A549 (cell line): ENCODE measurements around the gene QRICH2. TPM values are rescaled to one million over a fixed set of nuclear protein-coding genes. Genes with fewer than 3 reads are reported as not detected.

ENCODE experiments used
- ATAC-seq, 2 experiments: fragments of 200-7000 bp in 1 of 2; fragments of >200 bp in 1 of 2; cut with Nextera tagmentation in 1 of 2; cut with Tn5 transposase in 1 of 2; 3 replicates each; pipeline versions ENCODE4 v1.8.0 to v1.9.1; 2018 to 2020; ENCODE audit warnings: mild to moderate bottlenecking in 1 of 2, moderate library complexity in 1 of 2
- CTCF ChIA-PET: fragments of 300-600 bp; sonication (Branson Sonifier 250); formaldehyde crosslinking; extraction: SDS; loops from one replicate; lab custom pipeline; 2021; ENCODE audit warnings: antibody characterized with exemption, inconsistent platforms; lab: Yijun Ruan, JAX
- POLR2A ChIA-PET: fragments of 350-600 bp; formaldehyde crosslinking; extraction: SDS; loops from one replicate; lab custom pipeline; 2021; ENCODE audit warnings: antibody characterized with exemption, inconsistent platforms; lab: Yijun Ruan, JAX
- DNase-seq, 2 experiments: peaks; one replicate each; pipeline versions ENCODE4 v3.0.0 to v3.0.0-alpha.2; 2011 to 2016; ENCODE audit warnings: low read depth in 1 of 2, low spot score in 1 of 2
- FAIRE-seq: peaks from 2 replicates; lab custom pipeline; 2011; peaks lifted over from hg19 to GRCh38; lab: Jason Lieb, UNC
- H3K27ac ChIP-seq, 2 experiments: fragments of >200 bp; sonication (Bioruptor Twin); formaldehyde crosslinking; 3 replicates each; pipeline ENCODE4 v1.5.1; 2016 to 2017
- H3K4me1 ChIP-seq: fragments of >200 bp; sonication (Bioruptor Twin); formaldehyde crosslinking; 3 replicates; pipeline ENCODE4 v1.6.1; 2016
- H3K4me2 ChIP-seq: fragments of >200 bp; sonication (Bioruptor Twin); formaldehyde crosslinking; 3 replicates; pipeline ENCODE4 v1.6.1; 2016
- H3K4me3 ChIP-seq: fragments of >200 bp; sonication (Bioruptor Twin); formaldehyde crosslinking; 3 replicates; pipeline ENCODE4 v1.5.1; 2016
- H3K9me3 ChIP-seq: fragments of >200 bp; sonication (Bioruptor Twin); formaldehyde crosslinking; 3 replicates; pipeline ENCODE4 v1.6.1; 2016
- ATOH8 ChIP-seq: fragments of 250-450 bp; sonication (Bioruptor Pico); IDR thresholded peaks from 2 replicates; pipeline ENCODE4 v1.5.0; 2020; ENCODE audit warnings: low read depth, mild to moderate bottlenecking, moderate library complexity
- CBX8 ChIP-seq: fragments of 200-600 bp; sonication (generic); IDR thresholded peaks from 2 replicates; pipeline ENCODE4 v1.6.1; 2016
- CEBPB ChIP-seq, 2 experiments: fragments of >200 bp in 1 of 2; sonication (Bioruptor Twin) in 1 of 2; formaldehyde crosslinking in 1 of 2; IDR thresholded peaks; 2 replicates each; pipeline ENCODE4 v1.6.1; 2012 to 2016
- EHMT2 ChIP-seq: fragments of 200-600 bp; sonication (generic); IDR thresholded peaks from 2 replicates; pipeline ENCODE4 v1.6.1; 2016; ENCODE audit warnings: antibody characterized with exemption, low read depth, mild to moderate bottlenecking, moderate library complexity
- FOSL2 ChIP-seq, 2 experiments: fragments of 450-650 bp in 1 of 2; fragments of >200 bp in 1 of 2; sonication (Bioruptor Twin) in 1 of 2; formaldehyde crosslinking; IDR thresholded peaks; 2 replicates each; pipeline versions ENCODE4 v1.5.0 to v1.6.1; 2016 to 2020; ENCODE audit warnings: mild to moderate bottlenecking in 1 of 2, moderate library complexity in 1 of 2
- FOXS1 ChIP-seq: fragments of 250-450 bp; sonication (Bioruptor Pico); IDR thresholded peaks from 2 replicates; pipeline ENCODE4 v1.5.0; 2020; ENCODE audit warnings: mild to moderate bottlenecking, moderate library complexity
- GATA3 ChIP-seq: IDR thresholded peaks from 2 replicates; pipeline ENCODE4 v1.6.1; 2012; ENCODE audit warnings: borderline replicate concordance
- HDAC2 ChIP-seq: fragments of 200-600 bp; sonication (generic); IDR thresholded peaks from 2 replicates; pipeline ENCODE4 v1.6.1; 2016
- HMGXB4 ChIP-seq: fragments of 250-450 bp; sonication (Bioruptor Pico); IDR thresholded peaks from 2 replicates; pipeline ENCODE4 v1.5.0; 2021; ENCODE audit warnings: mild to moderate bottlenecking, moderate library complexity, borderline replicate concordance
- HOXB5 ChIP-seq: fragments of 250-450 bp; sonication (Bioruptor Pico); IDR thresholded peaks from 2 replicates; pipeline ENCODE4 v1.5.0; 2020; ENCODE audit warnings: mild to moderate bottlenecking, moderate library complexity
- JUN ChIP-seq, 2 experiments: fragments of >200 bp; sonication (Bioruptor Twin); formaldehyde crosslinking; IDR thresholded peaks; 2 replicates in 1 of 2; 3 replicates in 1 of 2; pipeline ENCODE4 v1.6.1; 2016 to 2017
- KDM5A ChIP-seq: fragments of 200-600 bp; sonication (generic); IDR thresholded peaks from 2 replicates; pipeline ENCODE4 v1.6.1; 2016; ENCODE audit warnings: antibody characterized with exemption, mild to moderate bottlenecking
- MAFK ChIP-seq: fragments of 450-650 bp; IDR thresholded peaks from 2 replicates; pipeline ENCODE4 v1.6.1; 2014; ENCODE audit not compliant: partially characterized antibody
- MAZ ChIP-seq: fragments of 150-350 bp; IDR thresholded peaks from 2 replicates; pipeline ENCODE4 v1.6.1; 2014; ENCODE audit warnings: antibody characterized with exemption, low read depth, low read length, borderline replicate concordance
- NFE2L2 ChIP-seq: fragments of 150-350 bp; conservative IDR thresholded peaks from 2 replicates; pipeline ENCODE4 v1.6.1; 2014; ENCODE audit warnings: low read length
- NR3C1 ChIP-seq: fragments of >200 bp; sonication (Bioruptor Twin); formaldehyde crosslinking; IDR thresholded peaks from 3 replicates; pipeline ENCODE4 v1.6.1; 2017
- POLR2A ChIP-seq: IDR thresholded peaks from 2 replicates; pipeline ENCODE4 v1.6.1; 2012; ENCODE audit warnings: mild to moderate bottlenecking, low read length
- RCOR1 ChIP-seq: fragments of 150-350 bp; IDR thresholded peaks from 2 replicates; pipeline ENCODE4 v1.6.1; 2014; ENCODE audit warnings: antibody characterized with exemption, low read length, low read depth
- TFCP2L1 ChIP-seq: fragments of 250-450 bp; sonication (Bioruptor Pico); IDR thresholded peaks from 2 replicates; pipeline ENCODE4 v1.5.0; 2021; ENCODE audit warnings: mild to moderate bottlenecking
- USF2 ChIP-seq: fragments of 450-650 bp; IDR thresholded peaks from 2 replicates; pipeline ENCODE4 v1.6.1; 2014; ENCODE audit warnings: antibody characterized with exemption
- ZNF302 ChIP-seq: fragments of 250-450 bp; sonication (Bioruptor Pico); IDR thresholded peaks from 2 replicates; pipeline ENCODE4 v1.9.0; 2021; ENCODE audit warnings: inconsistent platforms, mild to moderate bottlenecking, moderate library complexity
- WGBS: methylation state at CpG from one replicate; pipeline ENCODE4 v1.1.6; 2017; ENCODE audit errors: missing lambda C conversion rate; 5-methylcytosine and 5-hydroxymethylcytosine counted together
- polyA plus RNA-seq, 4 experiments: library from polyadenylated mRNA; depleted of rRNA in 3 of 4; stranded (reverse); fragments of >200 nt; fragmentation: RNase III in 1 of 4; extraction: RNeasy Plus Mini Kit Qiagen cat#74134 plus additional on column Dnase treatment in 1 of 4; gene quantifications; 2 replicates in 3 of 4; 3 replicates in 1 of 4; pipeline ENCODE4 v1.2.3, GENCODE V29; 2011 to 2017

The QRICH2 gene
- polyA plus RNA-seq, 2 of the 4 experiments (the other 2 are of a cell fraction) = 0.57 to 0.88 TPM

GRCh38 chr17:76238847-76239537 lies 69.1 kb downstream of the QRICH2 start:
- POLR2A ChIA-PET = interaction anchor here (0.6 to 1.3 kb wide), 3 partner anchors 13 to 639 kb away, joined by 3 to 6 read pairs (median 4); partner anchors contain the start of gene MRPL38
- 79% methylated on average over 11 of the region's 11 CpGs for WGBS
- no peak for FAIRE-seq
- Histone ChIP-seq H3K4me2 (peak overlapping the region; percentile 81), H3K4me1 (peaks cover 32% of the 10 kb centered on the region), H3K9me3 (no peaks in the 10 kb centered on the region)
- no peak for TF ChIP-seq ATOH8
- TF ChIP-seq POLR2A = no peak
- TF ChIP-seq FOXS1 (CRISPR knock-in tag) = no peak
- TF ChIP-seq EHMT2 = no peak
- TF ChIP-seq HMGXB4 (CRISPR knock-in tag) = no peak
- TF ChIP-seq KDM5A = no peak
- TF ChIP-seq GATA3 = no peak
- no peak for TF ChIP-seq ZNF302 (CRISPR knock-in tag)
- TF ChIP-seq JUN (IDR thresholded peaks at IDR 0.05) = no peak
- no peak for TF ChIP-seq HOXB5
- TF ChIP-seq, all 56 proteins: peak for 0
- DNase-seq = no peak
- CTCF ChIA-PET = interaction anchor here (1.2 to 3.3 kb wide), 6 partner anchors 10 to 96 kb away, joined by 3 to 22 read pairs (median 5); no protein-coding TSS in a partner anchor
- Histone ChIP-seq H3K27ac (peak overlapping the region in 1 of 2 experiments; percentile 84; a peak in 3 of 6 replicates), H3K4me3 (no peak overlapping the region; the same call in 2 of the 3 replicates)
- ATAC-seq = no peak

GRCh38 chr17:76237859-76238313 lies 70.2 kb downstream of the QRICH2 start:
- peak in 1 of 2 experiments; percentile 49; a peak in 4 of 6 replicates for ATAC-seq
- H3K27ac ChIP-seq = peak overlapping the region; percentile 8 to 71; a peak in 4 of 6 replicates
- ChIA-PET CTCF (interaction anchor here (1.0 to 3.3 kb wide), 12 partner anchors 11 to 310 kb away, joined by 3 to 22 read pairs (median 4); partner anchors contain the start of gene UBALD2), POLR2A (interaction anchor here (0.6 to 1.3 kb wide), 5 partner anchors 14 to 333 kb away, joined by 3 to 7 read pairs (median 4); partner anchors contain the start of genes MRPL38 and UBALD2)
- H3K4me1 ChIP-seq = peaks cover 38% of the 10 kb centered on the region
- no peaks in the 10 kb centered on the region for H3K9me3 ChIP-seq
- DNase-seq = peak in 1 of 2 experiments; percentile 54
- no peak for FAIRE-seq
- H3K4me3 ChIP-seq = no peak overlapping the region
- 14% methylated on average over 7 of the region's 7 CpGs for WGBS
- H3K4me2 ChIP-seq = peak overlapping the region; percentile 81
- no peak for TF ChIP-seq TFCP2L1 (CRISPR knock-in tag)
- TF ChIP-seq CEBPB (IDR thresholded peaks at IDR 0.05) = peak; percentile 60 to 86; a peak in 3 of 4 replicates
- no peak for TF ChIP-seq MAFK
- no peak for TF ChIP-seq HDAC2
- no peak for TF ChIP-seq USF2
- TF ChIP-seq CBX8 = no peak
- TF ChIP-seq MAZ = no peak
- TF ChIP-seq FOSL2 (IDR thresholded peaks at IDR 0.05) = no peak; the same call in 1 of the 2 replicates
- peak; percentile 73 for TF ChIP-seq FOSL2 (CRISPR knock-in tag; IDR thresholded peaks at IDR 0.05)
- no peak for TF ChIP-seq RCOR1
- TF ChIP-seq FOXS1 (CRISPR knock-in tag) = no peak
- no peak for TF ChIP-seq EHMT2
- TF ChIP-seq NFE2L2 = no peak
- TF ChIP-seq NR3C1 = no peak
